Measurements from ENCODE around the gene FEN1. TPM values are rescaled to one million over a fixed set of nuclear protein-coding genes. Genes with fewer than 3 reads are reported as not detected.

Gene FEN1
- total RNA-seq, 1 donor from 2014 or later, result 31.3 TPM

DNA sequence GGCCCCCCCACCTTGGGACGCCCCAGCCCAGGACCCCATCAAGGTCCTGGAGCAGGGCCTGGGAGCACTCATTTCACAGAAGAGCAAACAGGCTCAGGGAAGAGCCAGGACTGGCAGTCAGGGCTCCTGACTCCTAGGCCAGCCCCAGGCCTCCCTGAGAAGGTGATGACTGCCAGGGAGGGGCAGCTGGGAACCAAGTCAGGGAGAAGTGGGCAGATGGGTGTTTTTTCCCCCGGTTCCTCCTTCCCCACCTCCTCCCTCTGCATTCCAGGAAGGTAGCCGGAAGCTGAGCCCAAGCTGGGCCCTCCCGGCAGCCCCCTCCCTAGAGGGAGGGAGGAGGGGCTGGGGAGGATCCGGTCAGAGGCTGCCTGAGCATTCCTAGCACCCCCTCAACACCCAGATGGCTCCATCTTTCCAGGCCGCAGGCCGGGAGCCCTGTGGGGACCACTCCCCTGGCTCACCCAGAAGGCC is 20.7 kb upstream of the FEN1 start:
- DNase-seq (ENCODE audit: low read depth), result no peak
- TF ChIP-seq, protein P1, sequence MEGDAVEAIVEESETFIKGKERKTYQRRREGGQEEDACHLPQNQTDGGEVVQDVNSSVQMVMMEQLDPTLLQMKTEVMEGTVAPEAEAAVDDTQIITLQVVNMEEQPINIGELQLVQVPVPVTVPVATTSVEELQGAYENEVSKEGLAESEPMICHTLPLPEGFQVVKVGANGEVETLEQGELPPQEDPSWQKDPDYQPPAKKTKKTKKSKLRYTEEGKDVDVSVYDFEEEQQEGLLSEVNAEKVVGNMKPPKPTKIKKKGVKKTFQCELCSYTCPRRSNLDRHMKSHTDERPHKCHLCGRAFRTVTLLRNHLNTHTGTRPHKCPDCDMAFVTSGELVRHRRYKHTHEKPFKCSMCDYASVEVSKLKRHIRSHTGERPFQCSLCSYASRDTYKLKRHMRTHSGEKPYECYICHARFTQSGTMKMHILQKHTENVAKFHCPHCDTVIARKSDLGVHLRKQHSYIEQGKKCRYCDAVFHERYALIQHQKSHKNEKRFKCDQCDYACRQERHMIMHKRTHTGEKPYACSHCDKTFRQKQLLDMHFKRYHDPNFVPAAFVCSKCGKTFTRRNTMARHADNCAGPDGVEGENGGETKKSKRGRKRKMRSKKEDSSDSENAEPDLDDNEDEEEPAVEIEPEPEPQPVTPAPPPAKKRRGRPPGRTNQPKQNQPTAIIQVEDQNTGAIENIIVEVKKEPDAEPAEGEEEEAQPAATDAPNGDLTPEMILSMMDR (IDR thresholded peaks at IDR 0.05; ENCODE audit: insufficient read depth, low read length, poor library complexity, severe bottlenecking), result no peak
- H3K4me3 ChIP-seq (ENCODE audit: low read depth, low read length), result no peak overlapping the region
- H3K27me3 ChIP-seq (ENCODE audit: control insufficient read depth, insufficient read depth, low read length), result no peaks in the 10 kb centered on the region
- H3K36me3 ChIP-seq (ENCODE audit: control insufficient read depth, insufficient read depth, low read length), result no peaks in the 10 kb centered on the region

DNA sequence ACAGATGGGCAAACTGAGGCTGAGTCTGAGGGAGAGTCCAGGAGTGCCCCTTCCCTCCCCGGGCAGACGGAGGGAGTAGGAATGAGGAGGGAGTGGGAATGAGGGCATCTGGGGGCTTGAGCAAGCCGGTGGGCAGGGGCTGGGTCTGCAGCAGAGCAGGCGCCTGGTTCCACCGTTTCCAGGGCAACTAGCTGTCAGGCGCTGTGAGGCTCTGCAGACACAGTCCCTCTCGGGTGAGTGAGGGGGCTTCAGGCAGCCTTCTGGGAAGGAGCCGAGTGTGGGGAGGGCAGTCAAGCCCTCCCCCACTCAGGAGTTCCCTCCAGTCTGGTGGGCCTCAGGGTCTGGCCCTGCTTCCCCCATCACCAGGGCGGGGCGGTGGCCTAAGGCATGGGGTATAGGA is 19.4 kb upstream of the FEN1 start:
- TF ChIP-seq, protein P1 (IDR thresholded peaks at IDR 0.05; ENCODE audit: insufficient read depth, low read length, poor library complexity, severe bottlenecking), result no peak
- Histone ChIP-seq H3K36me3 (ENCODE audit: control insufficient read depth, insufficient read depth, low read length) (no peaks in the 10 kb centered on the region), H3K27me3 (ENCODE audit: control insufficient read depth, insufficient read depth, low read length) (no peaks in the 10 kb centered on the region), H3K4me3 (ENCODE audit: low read depth, low read length) (no peak overlapping the region)
- DNase-seq (ENCODE audit: low read depth), result no peak

DNA sequence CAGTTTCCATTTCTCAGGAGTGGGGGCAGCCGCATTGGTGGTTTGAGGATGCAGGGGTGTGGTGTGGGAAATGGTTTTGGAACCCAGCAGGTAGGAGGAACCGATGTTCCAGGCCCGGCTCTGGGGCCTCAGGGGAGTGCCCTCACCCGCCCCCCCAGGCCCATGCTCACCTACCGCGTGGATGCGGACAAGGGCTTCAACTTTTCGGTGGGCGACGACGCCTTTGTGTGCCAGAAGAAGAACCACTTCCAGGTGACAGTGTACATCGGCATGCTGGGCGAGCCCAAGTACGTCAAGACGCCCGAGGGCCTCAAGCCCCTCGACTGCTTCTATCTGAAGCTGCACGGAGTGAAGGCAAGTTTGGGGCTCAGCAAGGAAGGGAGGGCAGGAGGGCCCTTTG is 18.9 kb upstream of the FEN1 start:
- Histone ChIP-seq H3K4me3 (ENCODE audit: low read depth, low read length) (no peak overlapping the region), H3K36me3 (ENCODE audit: control insufficient read depth, insufficient read depth, low read length) (no peaks in the 10 kb centered on the region), H3K27me3 (ENCODE audit: control insufficient read depth, insufficient read depth, low read length) (no peaks in the 10 kb centered on the region)
- no peak for DNase-seq (ENCODE audit: low read depth)
- TF ChIP-seq, protein P1 (IDR thresholded peaks at IDR 0.05; ENCODE audit: insufficient read depth, low read length, poor library complexity, severe bottlenecking), result no peak

DNA sequence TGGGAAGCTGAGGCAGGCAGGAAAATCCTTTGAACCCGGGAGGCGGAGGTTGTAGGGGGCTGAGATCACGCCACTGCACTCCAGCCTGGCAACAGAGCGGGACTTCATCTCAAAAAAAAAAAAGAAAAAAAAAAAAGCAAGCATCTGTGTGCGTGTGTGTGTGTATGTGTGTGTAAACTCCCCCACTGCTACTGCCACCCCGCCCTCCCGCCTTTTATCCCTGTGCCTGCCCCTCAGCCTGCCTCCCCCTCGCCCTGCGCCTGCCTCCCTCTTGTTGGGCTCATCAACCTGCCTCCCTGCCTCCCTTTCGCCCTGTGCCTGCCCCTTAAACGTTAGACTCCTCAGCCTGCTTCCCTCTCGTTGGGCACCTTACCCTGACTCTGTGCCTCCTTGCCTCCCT is 18.3 kb upstream of the FEN1 start:
- DNase-seq (ENCODE audit: low read depth), result no peak
- Histone ChIP-seq H3K36me3 (ENCODE audit: control insufficient read depth, insufficient read depth, low read length) (no peaks in the 10 kb centered on the region), H3K27me3 (ENCODE audit: control insufficient read depth, insufficient read depth, low read length) (no peaks in the 10 kb centered on the region), H3K4me3 (ENCODE audit: low read depth, low read length) (no peak overlapping the region)
- TF ChIP-seq, protein P1 (IDR thresholded peaks at IDR 0.05; ENCODE audit: insufficient read depth, low read length, poor library complexity, severe bottlenecking), result no peak

DNA sequence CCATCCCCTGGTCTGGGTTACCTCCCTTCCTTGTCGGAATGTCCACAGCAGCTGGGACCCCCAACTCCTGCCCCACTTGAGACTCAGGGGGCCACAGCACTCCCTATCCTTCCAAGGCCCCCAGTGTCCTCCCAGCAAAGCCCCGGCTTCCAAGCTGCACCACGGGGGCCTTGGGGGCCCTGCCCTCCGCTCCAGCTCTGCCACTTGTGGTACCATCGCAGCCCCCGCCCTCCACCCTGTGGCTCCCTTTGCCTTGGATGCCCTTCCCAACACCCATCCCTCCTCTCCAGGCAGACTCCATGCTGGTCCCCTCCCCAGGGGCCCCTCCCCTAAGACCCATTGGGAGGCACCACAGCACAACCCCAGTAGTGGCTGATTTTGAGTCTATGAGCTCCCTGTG is 17.6 kb upstream of the FEN1 start:
- no peak overlapping the region for H3K4me3 ChIP-seq (ENCODE audit: low read depth, low read length)
- no peak for DNase-seq (ENCODE audit: low read depth)
- TF ChIP-seq, protein P1 (IDR thresholded peaks at IDR 0.05; ENCODE audit: insufficient read depth, low read length, poor library complexity, severe bottlenecking), result no peak
- H3K27me3 ChIP-seq (ENCODE audit: control insufficient read depth, insufficient read depth, low read length), result no peaks in the 10 kb centered on the region
- no peaks in the 10 kb centered on the region for H3K36me3 ChIP-seq (ENCODE audit: control insufficient read depth, insufficient read depth, low read length)
